Glomerular endothelial cell (primary cell): ENCODE measurements around the gene MAX. TPM values are rescaled to one million over a fixed set of nuclear protein-coding genes. Genes with fewer than 3 reads are reported as not detected.
A peak's percentile ranks its signal among the peaks of the same experiment; 100 is the strongest.

Source experiments
- DNase-seq: peaks from one replicate; pipeline ENCODE4 v3.0.0-alpha.2; 2011; ENCODE audit warnings: low read depth, low spot score; ENCODE audit errors: extremely low read depth
- total RNA-seq: library from RNA; depleted of rRNA; stranded (reverse); fragments of >200 nt; gene quantifications from 2 replicates; pipeline ENCODE4 v1.2.3, GENCODE V29; 2015

MAX gene
- 54.2 and 64.3 TPM in 2 replicates for total RNA-seq

- DNase-seq, result peak; percentile 86
These were observed at the start of gene MAX for GRCh38 chr14:65102441-65103149. MAX (minus strand) TSS chr14:65102517; CDS start chr14:65102339, 178 bp downstream.

- DNase-seq, result no peak
These were observed 49.3 kb upstream of the MAX start for GRCh38 chr14:65151609-65151956.

- DNase-seq, result no peak
These were observed 48.7 kb upstream of the MAX start for GRCh38 chr14:65150898-65151608.

GRCh38 chr14:65149116-65149515, 46.8 kb upstream of the MAX start:
- DNase-seq, result no peak

GRCh38 chr14:65144170-65144569, 41.9 kb upstream of the MAX start:
- no peak for DNase-seq

- no peak for DNase-seq
These were observed 40.8 kb upstream of the MAX start for GRCh38 chr14:65142914-65143625.

GRCh38 chr14:65142429-65142828, 40.1 kb upstream of the MAX start:
- DNase-seq, result no peak

GRCh38 chr14:65141523-65141922, 39.2 kb upstream of the MAX start:
- no peak for DNase-seq

GRCh38 chr14:65137648-65138307, 35.5 kb upstream of the MAX start:
- no peak for DNase-seq

GRCh38 chr14:65134651-65135579, 32.6 kb upstream of the MAX start:
- no peak for DNase-seq

- no peak for DNase-seq
These were observed 30.5 kb upstream of the MAX start for GRCh38 chr14:65132855-65133254.

GRCh38 chr14:65131301-65131701, 29.0 kb upstream of the MAX start:
- no peak for DNase-seq

- DNase-seq, result no peak
These were observed 25.8 kb upstream of the MAX start for GRCh38 chr14:65128096-65128495.

GRCh38 chr14:65117769-65118745, 15.7 kb upstream of the MAX start:
- DNase-seq, result no peak

- no peak for DNase-seq
These were observed 13.3 kb upstream of the MAX start for GRCh38 chr14:65115615-65116014.

GRCh38 chr14:65110525-65110924, 8.2 kb upstream of the MAX start:
- no peak for DNase-seq

- DNase-seq, result no peak
These were observed 7.0 kb upstream of the MAX start for GRCh38 chr14:65109357-65109756.

GRCh38 chr14:65107200-65107599, 4.9 kb upstream of the MAX start:
- DNase-seq, result no peak

- DNase-seq, result no peak
These were observed 4.4 kb upstream of the MAX start for GRCh38 chr14:65106736-65107135.
